ENCODE results near the gene ITM2A.

The ITM2A gene

DNA sequence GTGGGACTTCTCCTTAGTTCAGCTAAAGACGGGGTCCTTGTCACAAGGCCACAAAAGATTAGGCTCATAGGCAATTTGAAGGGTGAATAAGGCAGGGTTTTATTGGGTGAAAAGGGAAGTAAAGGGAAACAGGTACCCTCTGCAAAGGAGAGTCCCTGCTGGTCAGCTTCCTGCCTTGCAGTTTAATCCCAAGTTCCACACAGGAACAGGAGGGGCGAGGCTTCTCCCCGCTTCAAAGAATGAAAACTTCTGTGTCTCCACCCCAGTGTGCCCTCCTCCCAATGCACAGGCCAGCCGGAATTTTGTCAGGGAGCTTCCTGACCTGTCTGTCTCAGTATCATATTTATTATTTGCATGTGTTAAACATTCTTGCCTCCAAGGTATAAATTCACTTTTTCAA, 37.1 kb downstream of the ITM2A start:
- H3K4me3 ChIP-seq (ENCODE audit: low read depth, low read length), result no peak overlapping the region

GRCh38 chrX:79325263-79325958, 41.7 kb downstream of the ITM2A start:
- H3K4me3 ChIP-seq (ENCODE audit: low read depth, low read length), result no peak overlapping the region

More for the DNA sequence above, 37.1 kb downstream of the ITM2A start:
- no peak for TF ChIP-seq CTCF (IDR thresholded peaks at IDR 0.05; ENCODE audit: borderline replicate concordance, insufficient read depth, low read depth, low read length)

More at GRCh38 chrX:79325263-79325958, 41.7 kb downstream of the ITM2A start:
- no peak for TF ChIP-seq CTCF (IDR thresholded peaks at IDR 0.05; ENCODE audit: borderline replicate concordance, insufficient read depth, low read depth, low read length)

All from GM12875 (cell line).